ENCODE results near the gene PRPSAP1.

The PRPSAP1 gene

GRCh38 chr17:76260220-76260619 is 93.5 kb downstream of the PRPSAP1 start:
- TF ChIP-seq FOXP2 (optimal IDR thresholded peaks at IDR 0.05; ENCODE audit: borderline replicate concordance, extremely low read depth, extremely low read length, insufficient read depth) (no peak), REST (IDR thresholded peaks at IDR 0.05; ENCODE audit: insufficient read depth in 1 of 2, low read depth in 2 of 2, low read length in 2 of 2) (no peak)
